ENCODE results near the gene CDH13. TPM values are rescaled to one million over a fixed set of nuclear protein-coding genes. Genes with fewer than 3 reads are reported as not detected.

The CDH13 gene
- total RNA-seq, 2 donors from 2014 or later, result 2.9 TPM; not detected in 1

- no peak for DNase-seq
- no peak overlapping the region for H3K4me3 ChIP-seq
- ATAC-seq, result no peak
- no peak for TF ChIP-seq POLR2A (IDR thresholded peaks at IDR 0.05)
- TF ChIP-seq CTCF (IDR thresholded peaks at IDR 0.05), result peak in 3 of 7 experiments; percentile 9 to 40 (median 10)
- H3K27ac ChIP-seq, result no peak overlapping the region
- H3K9me3 ChIP-seq, result no peaks in the 10 kb centered on the region
- no peaks in the 10 kb centered on the region for H3K27me3 ChIP-seq
- no peaks in the 10 kb centered on the region for H3K4me1 ChIP-seq
- WGBS, 2 donors, result 67 to 70% methylated on average over 4 of the region's 4 CpGs
- intact Hi-C loops (cut with DNase I), result no loop called here
- H3K36me3 ChIP-seq (replicated peaks in 1 of 2; ENCODE audit: insufficient read depth in 1 of 2, low read depth in 2 of 2), result no peaks in the 10 kb centered on the region
Measured at GRCh38 chr16:82755570-82756282, 129.0 kb downstream of the CDH13 start.

- intact Hi-C loops (cut with DNase I), result no loop called here
- no peak for TF ChIP-seq CTCF (IDR thresholded peaks at IDR 0.05)
- TF ChIP-seq POLR2A (IDR thresholded peaks at IDR 0.05), result no peak
- no peaks in the 10 kb centered on the region for H3K36me3 ChIP-seq (replicated peaks in 1 of 2; ENCODE audit: insufficient read depth in 1 of 2, low read depth in 2 of 2)
- no peak overlapping the region for H3K4me3 ChIP-seq
- no peaks in the 10 kb centered on the region for H3K9me3 ChIP-seq
- 65 to 72% methylated on average over 3 of the region's 3 CpGs for WGBS, 2 donors
- H3K4me1 ChIP-seq, result no peaks in the 10 kb centered on the region
- no peaks in the 10 kb centered on the region for H3K27me3 ChIP-seq
- no peak overlapping the region for H3K27ac ChIP-seq
- DNase-seq, result no peak
- ATAC-seq, result no peak
Measured at GRCh38 chr16:82756283-82756599, 129.5 kb downstream of the CDH13 start.

GRCh38 chr16:82758406-82758805 is 131.6 kb downstream of the CDH13 start:
- intact Hi-C loops (cut with DNase I), result no loop called here

GRCh38 chr16:82758904-82759303 is 132.1 kb downstream of the CDH13 start:
- Histone ChIP-seq H3K27ac (no peak overlapping the region), H3K36me3 (replicated peaks in 1 of 2; ENCODE audit: insufficient read depth in 1 of 2, low read depth in 2 of 2) (no peaks in the 10 kb centered on the region), H3K4me3 (no peak overlapping the region), H3K4me1 (no peaks in the 10 kb centered on the region), H3K27me3 (no peaks in the 10 kb centered on the region), H3K9me3 (no peaks in the 10 kb centered on the region)
- DNase-seq (no peak), ATAC-seq (no peak)
- 50 to 68% methylated on average over 2 of the region's 2 CpGs for WGBS, 2 donors
- TF ChIP-seq POLR2A (IDR thresholded peaks at IDR 0.05), result no peak
- TF ChIP-seq CTCF (IDR thresholded peaks at IDR 0.05), result no peak
- intact Hi-C loops (cut with DNase I), result no loop called here

More at GRCh38 chr16:82758406-82758805, 131.6 kb downstream of the CDH13 start:
- ATAC-seq, result no peak
- WGBS, 2 donors, result 87 to 88% methylated on average over 4 of the region's 4 CpGs
- Histone ChIP-seq H3K4me3 (no peak overlapping the region), H3K4me1 (no peaks in the 10 kb centered on the region), H3K9me3 (no peaks in the 10 kb centered on the region), H3K27me3 (no peaks in the 10 kb centered on the region), H3K36me3 (replicated peaks in 1 of 2; ENCODE audit: insufficient read depth in 1 of 2, low read depth in 2 of 2) (no peaks in the 10 kb centered on the region), H3K27ac (no peak overlapping the region)
- no peak for DNase-seq
- TF ChIP-seq CTCF (IDR thresholded peaks at IDR 0.05) (no peak), POLR2A (IDR thresholded peaks at IDR 0.05) (no peak)

- Histone ChIP-seq H3K27me3 (no peaks in the 10 kb centered on the region), H3K9me3 (no peaks in the 10 kb centered on the region), H3K4me1 (no peaks in the 10 kb centered on the region), H3K27ac (peak overlapping the region in 2 of 4 donors; percentile 41 to 47), H3K36me3 (replicated peaks in 1 of 2; ENCODE audit: insufficient read depth in 1 of 2, low read depth in 2 of 2) (no peaks in the 10 kb centered on the region), H3K4me3 (no peak overlapping the region)
- WGBS, 2 donors, result 28 to 30% methylated on average over 4 of the region's 4 CpGs
- DNase-seq (peak; percentile 43 to 71 (median 58)), ATAC-seq (peak; percentile 67)
- TF ChIP-seq CTCF (IDR thresholded peaks at IDR 0.05) (no peak), POLR2A (IDR thresholded peaks at IDR 0.05) (no peak)
- intact Hi-C loops (cut with DNase I), result no loop called here
Measured at GRCh38 chr16:82761236-82761635, 134.5 kb downstream of the CDH13 start.

Measured in body of pancreas (tissue), 4 donors.